Effector CD8-positive, alpha-beta T cell (primary cell): ENCODE results near the gene STON2.
"Not testable (repeated sequence)": the region's sequence is repeated elsewhere in the genome, so short reads cannot be mapped to it uniquely, and the experiment has no call there.

ENCODE experiments used
- DNase-seq: peaks from one replicate; lab custom pipeline; 2025; lab: John Stamatoyannopoulos, UW
- total RNA-seq, 4 experiments: gene quantifications; one replicate each; lab custom pipeline; 2026; lab: John Stamatoyannopoulos, UW

STON2 gene
- total RNA-seq: 0 to 1.1 (median 0.27) reads per million in 4 experiments

- DNase-seq: no peak
Measured at GRCh38 chr14:81400202-81400678, at the start of gene STON2. TSS of gene STON2 (minus strand) at chr14:81400324. CDS start at chr14:81398382, 1,942 bp downstream.

GRCh38 chr14:81449576-81449975, 49.5 kb upstream of the STON2 start:
- no peak for DNase-seq

- DNase-seq: no peak
Measured at GRCh38 chr14:81449114-81449513, 49.0 kb upstream of the STON2 start.

- no peak for DNase-seq
Measured at GRCh38 chr14:81447021-81447764, 47.1 kb upstream of the STON2 start.

GRCh38 chr14:81446279-81447007, 46.3 kb upstream of the STON2 start:
- no peak for DNase-seq

- DNase-seq: no peak
Measured at GRCh38 chr14:81441626-81442134, 41.6 kb upstream of the STON2 start.

- DNase-seq: no peak
Measured at GRCh38 chr14:81440041-81440440, 39.9 kb upstream of the STON2 start.

- DNase-seq: no peak
Measured at GRCh38 chr14:81437244-81437643, 37.1 kb upstream of the STON2 start.

- peak; percentile 5 for DNase-seq
Measured at GRCh38 chr14:81436296-81437138, 36.4 kb upstream of the STON2 start.

- no peak for DNase-seq
Measured at GRCh38 chr14:81435391-81436295, 35.5 kb upstream of the STON2 start.

- DNase-seq: no peak
Measured at GRCh38 chr14:81435048-81435390, 34.9 kb upstream of the STON2 start.

- DNase-seq: no peak
Measured at GRCh38 chr14:81434230-81434629, 34.1 kb upstream of the STON2 start.

- no peak for DNase-seq
Measured at GRCh38 chr14:81433378-81433777, 33.3 kb upstream of the STON2 start.

GRCh38 chr14:81432219-81432661, 32.1 kb upstream of the STON2 start:
- no peak for DNase-seq

- no peak for DNase-seq
Measured at GRCh38 chr14:81430235-81430634, 30.1 kb upstream of the STON2 start.

GRCh38 chr14:81429749-81430148, 29.6 kb upstream of the STON2 start:
- not testable (repeated sequence) for DNase-seq

- DNase-seq: no peak
Measured at GRCh38 chr14:81429028-81429427, 28.9 kb upstream of the STON2 start.

GRCh38 chr14:81427348-81428058, 27.4 kb upstream of the STON2 start:
- DNase-seq: no peak

GRCh38 chr14:81423504-81423903, 23.4 kb upstream of the STON2 start:
- DNase-seq: no peak
